NCI-H2196 treated with DMSO at 0.1 percent for 48 hours (cell line): ENCODE measurements around the gene XIRP1.

ENCODE experiments used
- DNase-seq: peaks from one replicate; lab custom pipeline; 2025; ENCODE audit not compliant: unreplicated experiment; lab: John Stamatoyannopoulos, UW

XIRP1 gene

DNA sequence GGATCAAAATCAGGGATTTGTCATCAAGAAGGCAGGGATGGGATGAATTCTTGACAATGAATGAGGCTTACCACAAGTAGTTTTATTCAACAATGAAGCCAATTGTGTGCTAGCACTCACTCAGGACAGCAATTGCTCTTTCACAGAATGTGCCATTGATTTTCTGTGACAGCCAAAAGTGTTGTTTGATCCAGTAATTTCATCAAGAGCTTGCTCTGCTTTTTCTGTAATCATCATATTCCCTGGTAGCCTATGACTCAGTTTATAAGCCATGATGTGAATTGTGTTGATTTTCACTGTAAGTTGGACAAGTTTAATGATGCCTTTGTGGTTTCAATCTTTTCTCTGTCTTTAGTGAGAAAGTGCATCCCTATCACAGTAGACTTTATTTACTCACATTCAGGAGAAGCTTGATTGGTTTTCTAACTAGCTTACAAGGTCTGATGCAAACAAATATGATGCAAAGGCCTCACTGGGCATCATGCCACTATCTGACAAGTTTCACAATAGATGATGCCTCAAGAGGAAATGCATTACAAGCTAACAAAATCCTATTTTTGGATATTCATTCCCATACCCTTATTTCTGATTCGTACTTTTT, 25.4 kb downstream of the XIRP1 start:
- no peak for DNase-seq

DNA sequence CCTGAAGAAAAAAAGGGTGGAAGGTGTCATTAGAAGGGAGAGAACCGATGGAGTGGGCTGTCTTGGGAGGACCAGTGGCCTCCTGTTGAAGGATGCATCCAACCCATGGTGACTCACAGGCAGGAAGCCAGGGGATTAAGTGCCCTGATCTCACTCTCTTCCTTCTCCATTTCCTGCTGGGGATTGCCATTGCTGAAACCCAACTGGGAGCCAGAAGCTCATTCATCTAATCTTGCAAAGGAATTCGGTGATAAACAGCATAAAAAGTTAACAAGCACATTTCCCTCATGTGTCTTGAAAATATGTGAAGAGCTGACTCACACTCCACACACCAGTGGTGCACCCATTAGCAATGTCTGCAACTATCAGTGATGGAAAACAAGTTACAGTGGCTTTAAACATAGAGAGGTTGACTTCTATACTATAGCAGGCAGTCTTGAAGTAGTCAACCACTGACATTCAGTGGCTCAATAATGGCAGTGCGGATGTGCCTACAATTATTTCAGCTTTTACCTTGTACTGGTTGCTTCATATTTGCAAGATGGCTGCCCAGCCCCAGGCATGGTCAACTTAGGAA, 26.2 kb downstream of the XIRP1 start:
- DNase-seq = no peak

DNA sequence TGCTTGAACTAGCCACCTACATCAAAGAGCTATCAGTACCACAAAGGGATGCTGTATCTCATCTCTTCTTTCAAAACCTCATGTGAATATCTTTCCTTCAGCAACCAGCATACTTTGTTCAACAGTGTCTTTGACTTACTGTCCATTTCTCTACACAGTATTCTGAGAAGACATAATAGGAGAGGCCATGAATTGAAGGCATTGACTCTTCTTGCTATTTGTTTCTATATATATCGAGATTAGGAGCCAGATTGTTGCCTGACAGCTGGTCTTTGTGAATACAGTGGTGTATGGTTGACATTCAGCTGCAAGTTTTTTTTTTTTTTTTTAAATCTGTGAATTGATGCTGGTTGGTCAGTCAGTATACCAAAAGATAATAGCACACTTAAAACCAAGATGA, 26.9 kb downstream of the XIRP1 start:
- DNase-seq = no peak

DNA sequence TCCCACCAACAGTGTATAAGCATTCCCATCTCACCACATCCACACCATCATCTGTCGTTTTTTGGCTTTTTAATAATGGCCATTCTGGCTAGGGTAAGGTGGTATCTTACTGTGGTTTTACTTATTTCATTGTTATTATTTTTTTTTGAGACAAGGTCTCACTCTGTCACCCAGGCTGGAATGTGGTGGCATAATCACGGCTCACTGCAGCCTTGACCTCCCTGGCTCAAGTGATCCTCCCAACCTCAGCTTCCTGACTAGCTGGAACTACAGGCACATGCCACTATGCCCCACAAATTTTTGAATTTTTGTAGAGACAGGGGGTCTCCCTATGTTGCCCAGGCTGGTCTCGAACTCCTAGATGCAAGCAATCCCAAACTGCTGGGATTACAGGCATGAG, 28.0 kb downstream of the XIRP1 start:
- no peak for DNase-seq

DNA sequence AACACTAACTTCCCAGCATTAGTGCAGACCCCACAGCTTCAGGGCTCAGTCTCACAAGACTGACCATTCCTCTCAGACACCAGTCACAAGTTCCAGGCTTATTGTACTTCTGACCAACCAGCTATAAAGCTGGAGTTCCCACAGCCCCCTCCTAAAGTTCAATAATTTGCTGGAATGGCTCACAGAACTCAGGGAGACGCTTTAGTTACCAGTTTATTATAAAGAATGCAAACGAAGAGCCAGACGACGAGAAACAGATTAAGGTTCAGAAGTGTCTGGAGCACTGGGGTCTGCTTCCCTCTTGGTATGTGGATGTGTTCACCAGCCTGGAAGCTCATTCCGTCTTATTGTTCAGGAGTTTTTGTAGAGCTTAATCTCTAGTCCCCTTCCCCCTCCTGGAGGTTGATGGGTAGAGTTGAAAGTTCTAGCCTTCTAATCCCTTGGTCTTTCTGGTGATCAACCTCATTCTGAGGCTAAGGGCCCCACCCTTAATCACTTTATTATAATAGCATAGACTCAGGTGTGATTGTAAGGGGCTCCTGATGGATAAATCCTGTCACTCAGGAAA, 34.2 kb downstream of the XIRP1 start:
- no peak for DNase-seq

DNA sequence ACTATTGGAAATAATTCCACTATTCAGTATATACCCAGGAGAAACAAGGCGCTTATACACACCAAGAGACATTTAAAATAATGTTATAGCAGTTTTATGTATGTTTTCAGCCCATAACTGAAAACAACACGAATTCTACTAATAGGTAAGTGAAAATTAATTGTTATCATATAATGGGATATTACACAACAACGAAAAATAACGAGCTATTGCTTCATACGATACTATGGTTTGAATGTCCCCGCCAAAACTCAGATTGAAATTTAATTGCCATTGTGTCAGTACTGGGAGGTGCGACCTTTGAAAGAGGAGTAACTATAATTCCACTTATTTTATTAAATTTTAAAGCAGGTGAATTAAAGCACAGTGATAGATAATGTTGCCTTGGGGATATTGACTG, 35.0 kb downstream of the XIRP1 start:
- no peak for DNase-seq

DNA sequence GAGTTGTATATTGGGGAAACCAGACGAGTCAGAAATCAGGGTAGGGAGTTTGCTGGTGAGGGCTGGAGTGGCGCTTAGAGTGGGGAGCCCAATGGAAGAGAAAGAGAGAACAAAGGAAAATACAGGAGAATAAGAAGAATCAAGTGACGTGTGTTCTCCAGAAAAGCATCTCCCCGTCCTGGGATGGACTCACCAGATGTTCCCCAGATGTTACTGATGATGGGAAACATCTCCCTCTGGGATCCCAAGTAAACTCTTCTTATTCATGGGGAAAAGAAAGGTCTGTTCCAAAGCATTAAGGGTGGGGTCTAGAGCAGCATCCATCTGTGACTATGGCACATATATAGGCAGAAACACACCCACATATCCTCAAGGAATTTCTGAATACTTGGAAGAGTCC, 36.0 kb downstream of the XIRP1 start:
- no peak for DNase-seq

DNA sequence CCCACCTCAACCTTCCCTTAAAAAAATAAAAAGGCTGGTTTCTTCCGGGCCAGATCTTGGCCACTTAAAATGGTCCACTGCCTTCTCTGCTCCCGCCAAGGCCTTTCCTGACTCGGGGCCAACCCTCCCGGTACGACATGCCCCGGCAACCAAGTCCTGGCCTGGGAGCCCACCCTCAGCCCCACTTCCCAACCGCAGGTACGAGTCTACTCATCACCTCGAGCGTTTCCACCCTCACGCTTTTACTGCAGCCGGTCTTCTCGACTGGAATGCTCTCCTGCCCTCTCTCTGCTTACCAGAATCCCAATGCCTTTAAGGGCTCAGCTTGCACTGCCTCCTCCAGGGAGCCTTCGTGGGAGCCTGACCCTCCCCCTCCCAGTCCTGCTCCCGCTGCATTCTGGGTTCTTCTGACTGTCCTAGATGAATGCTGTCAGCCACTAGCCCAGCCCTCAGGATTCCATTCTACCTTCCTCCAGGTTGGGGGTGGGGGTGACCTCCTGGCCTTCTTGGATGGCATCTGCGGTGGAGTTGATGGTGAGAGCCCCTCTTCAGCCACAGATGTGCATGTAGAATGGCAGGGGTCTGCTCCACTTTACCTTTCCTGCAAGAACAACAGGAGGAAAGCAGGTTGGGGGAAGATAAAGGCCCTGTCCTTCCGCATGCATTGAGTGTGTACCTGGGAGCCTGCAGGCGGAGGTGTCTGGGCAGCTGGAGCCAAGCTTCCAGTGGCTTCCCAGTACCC, 37.9 kb downstream of the XIRP1 start:
- no peak for DNase-seq

DNA sequence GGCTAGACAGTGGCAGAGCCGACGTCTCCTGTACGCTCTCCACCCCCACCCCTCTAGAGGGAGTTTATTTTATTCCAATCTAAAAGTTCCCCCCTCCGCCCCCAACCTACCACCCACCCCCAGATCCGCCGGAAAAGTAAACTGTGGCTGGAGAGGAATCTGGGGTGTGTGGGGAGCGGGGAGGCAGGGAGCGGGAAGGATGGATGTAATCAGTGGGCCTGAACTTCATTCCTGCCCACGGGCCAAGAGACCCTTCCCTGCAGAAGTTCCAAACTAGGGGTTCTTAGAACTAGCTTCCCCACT, 38.5 kb downstream of the XIRP1 start:
- DNase-seq = no peak

DNA sequence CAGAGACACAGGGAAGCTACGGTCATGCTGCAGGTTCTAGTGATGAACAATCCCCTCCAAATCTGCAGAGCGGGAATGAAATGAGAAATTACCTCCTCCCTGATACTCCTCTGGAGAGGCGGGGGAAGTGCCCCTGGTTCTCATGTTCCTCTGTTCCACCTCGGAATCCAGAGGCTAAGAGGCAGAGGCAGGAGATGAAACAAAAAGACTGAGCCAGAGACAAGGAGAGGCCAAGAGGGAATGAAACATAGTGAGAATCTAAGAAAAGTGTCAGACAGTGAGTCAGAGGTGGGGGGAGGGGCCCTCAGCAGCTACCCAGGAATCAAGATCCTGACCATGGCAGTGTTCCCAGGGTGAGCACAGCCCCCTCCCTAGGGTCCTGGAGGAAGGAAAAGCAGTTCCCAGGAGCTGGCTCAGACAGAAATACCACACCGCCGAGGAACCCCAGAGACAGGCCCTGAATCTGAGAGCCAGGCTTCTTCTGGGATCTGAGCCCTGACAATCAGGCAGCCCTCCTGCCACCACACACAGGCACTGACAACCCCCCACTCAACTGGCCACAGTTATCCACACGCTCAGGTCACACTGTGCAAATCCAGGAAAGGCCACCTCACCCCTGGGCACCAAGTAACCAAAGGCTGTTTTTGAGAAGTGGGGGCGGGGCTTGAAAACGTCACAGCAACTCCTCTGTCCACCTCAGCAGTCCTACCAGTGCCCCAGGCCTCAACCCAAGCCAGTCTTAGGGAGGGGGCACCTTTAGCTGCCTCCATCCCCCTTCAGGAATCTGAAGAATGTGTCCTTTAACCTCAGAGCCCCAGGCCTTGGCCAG, 41.4 kb downstream of the XIRP1 start:
- DNase-seq = no peak

DNA sequence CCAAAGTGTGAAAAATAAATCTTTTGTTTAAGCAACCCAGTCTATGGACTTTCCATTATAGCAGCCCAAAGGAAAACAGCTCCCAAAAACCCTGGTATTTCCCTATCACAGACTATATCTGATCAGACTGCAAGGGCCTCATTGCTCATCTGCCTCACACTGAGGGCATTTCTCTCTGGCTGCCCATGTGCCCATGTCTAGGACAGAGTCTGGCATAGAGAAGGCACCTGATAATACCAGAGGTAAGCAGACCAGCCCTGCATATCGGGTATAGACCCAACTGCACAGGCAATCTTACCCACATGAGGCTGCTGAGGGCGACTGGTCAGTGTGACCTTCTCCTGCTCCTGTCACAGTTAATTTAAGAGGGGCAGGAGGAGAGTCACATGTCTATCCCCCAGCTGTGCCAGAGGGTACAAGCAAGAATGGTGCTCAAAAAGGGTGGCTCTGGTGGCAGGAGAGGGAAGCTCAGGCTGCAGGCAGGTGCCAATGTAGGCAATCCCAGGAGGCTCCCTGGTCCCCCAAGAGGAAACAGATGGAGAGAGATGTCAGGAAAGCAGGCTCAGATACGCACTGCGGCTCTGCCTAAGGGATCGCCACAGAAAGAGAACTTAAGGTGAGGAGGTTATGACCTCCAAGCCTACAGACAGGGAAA, 42.1 kb downstream of the XIRP1 start:
- no peak for DNase-seq

DNA sequence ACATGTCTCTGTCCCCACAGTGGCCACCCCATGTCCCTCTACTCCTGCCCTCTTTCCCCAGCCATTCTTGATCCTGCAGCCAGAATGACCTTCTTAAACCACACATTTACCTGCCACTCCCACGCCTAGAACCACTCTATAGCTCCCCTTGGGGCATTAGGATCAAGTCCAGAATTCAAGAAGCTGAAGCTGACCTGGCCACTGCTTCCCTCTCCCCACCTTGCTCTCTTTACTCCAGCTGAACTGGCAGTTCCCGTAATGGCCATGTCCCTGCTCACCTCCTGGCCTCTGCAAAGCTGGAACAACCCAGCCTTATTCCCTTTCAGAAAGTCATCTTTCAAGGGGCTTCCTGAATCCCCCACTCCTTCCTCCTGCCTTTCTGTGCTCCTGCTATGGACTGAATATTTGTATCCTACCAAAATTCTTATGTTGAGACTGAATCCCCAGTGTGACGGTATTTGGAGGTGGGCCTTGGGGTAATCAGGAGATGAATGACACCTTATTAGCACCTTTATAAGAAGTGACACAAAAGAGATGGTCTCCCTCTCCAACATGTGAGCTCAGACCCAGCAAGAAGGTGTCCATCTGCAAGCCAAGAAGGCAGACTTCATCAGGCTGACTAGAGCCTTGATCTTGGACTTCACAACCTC, 42.8 kb downstream of the XIRP1 start:
- DNase-seq = no peak

DNA sequence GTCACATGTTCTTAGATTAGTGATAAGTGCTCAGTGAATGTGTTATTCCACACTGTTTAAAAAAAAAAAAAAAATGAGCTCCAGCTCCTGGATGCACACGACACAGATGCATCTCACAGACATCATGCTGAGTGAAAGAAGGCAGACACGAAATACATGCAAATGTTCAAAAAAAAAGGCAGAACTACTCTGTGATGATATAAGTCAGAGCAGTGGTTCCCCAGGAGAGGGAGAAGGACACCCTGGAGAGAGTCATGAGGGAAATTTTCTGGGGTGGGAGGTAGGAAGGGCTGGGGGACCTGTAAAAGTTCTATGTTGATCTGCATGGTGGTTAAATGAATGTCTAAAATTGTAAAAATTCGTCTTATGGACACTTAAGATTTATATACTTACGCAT, 43.3 kb downstream of the XIRP1 start:
- no peak for DNase-seq

DNA sequence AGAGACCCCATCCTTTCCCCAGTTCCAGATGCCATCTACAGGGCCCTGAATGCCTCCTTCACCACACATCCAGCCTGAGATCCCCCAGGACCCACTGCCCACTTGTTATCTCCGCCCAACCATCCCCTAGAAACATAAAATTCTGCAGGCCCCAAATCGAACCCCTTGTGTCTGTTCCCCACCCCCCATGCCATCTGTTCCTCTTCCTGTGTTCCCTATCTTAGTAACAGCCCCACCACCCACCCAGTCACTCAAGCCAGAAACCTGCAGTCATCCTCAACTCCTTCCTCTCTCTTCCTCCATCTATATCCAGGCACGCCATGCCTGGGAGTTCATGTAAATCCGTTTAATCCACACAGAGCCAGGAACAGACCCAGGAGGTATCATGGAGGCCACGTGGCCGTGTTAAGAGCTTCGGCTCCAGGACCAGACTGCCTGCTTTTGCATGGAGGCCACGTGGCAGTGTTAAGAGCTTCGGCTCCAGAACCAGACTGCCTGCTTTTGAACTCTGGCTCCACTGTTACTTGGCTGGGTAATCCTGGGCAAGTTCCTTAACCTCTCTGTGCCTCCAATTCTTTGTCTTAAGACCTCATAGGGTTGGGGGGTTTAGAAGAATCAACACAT, 43.8 kb downstream of the XIRP1 start:
- DNase-seq = no peak

DNA sequence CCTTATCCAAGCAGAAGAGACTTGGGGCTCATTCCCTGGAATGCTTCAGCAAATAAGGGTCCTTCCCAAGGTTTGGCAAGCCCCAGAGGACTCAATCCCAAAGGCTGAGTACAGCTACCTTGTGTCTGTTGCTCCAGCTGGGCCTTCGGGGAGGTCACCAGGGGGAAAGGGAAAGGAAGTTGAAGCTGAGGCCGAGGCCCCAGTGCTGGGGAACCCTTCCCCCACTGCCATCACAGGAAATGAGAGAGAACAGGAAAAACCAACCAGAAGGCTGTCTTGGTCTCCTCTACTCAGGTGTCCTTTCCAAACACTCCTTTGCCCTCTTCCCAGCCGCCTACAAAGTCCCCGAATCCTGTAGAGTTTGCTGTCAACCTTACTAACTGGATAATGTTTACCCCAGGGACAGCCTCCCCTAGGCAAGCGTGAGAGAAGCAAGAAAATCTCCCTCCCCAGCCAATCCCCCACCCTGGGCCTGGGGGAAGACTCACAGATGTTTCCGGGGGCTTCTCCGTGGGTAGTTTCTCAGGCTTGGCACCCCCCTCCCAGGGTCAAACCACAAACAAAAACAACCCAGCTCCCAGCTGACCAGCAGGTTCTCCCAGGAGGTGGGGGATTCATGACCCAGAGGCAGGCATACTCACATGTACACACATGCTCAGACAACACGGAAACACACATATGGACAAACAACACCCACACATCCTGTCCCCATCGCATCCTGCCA, 44.5 kb downstream of the XIRP1 start:
- DNase-seq = no peak

DNA sequence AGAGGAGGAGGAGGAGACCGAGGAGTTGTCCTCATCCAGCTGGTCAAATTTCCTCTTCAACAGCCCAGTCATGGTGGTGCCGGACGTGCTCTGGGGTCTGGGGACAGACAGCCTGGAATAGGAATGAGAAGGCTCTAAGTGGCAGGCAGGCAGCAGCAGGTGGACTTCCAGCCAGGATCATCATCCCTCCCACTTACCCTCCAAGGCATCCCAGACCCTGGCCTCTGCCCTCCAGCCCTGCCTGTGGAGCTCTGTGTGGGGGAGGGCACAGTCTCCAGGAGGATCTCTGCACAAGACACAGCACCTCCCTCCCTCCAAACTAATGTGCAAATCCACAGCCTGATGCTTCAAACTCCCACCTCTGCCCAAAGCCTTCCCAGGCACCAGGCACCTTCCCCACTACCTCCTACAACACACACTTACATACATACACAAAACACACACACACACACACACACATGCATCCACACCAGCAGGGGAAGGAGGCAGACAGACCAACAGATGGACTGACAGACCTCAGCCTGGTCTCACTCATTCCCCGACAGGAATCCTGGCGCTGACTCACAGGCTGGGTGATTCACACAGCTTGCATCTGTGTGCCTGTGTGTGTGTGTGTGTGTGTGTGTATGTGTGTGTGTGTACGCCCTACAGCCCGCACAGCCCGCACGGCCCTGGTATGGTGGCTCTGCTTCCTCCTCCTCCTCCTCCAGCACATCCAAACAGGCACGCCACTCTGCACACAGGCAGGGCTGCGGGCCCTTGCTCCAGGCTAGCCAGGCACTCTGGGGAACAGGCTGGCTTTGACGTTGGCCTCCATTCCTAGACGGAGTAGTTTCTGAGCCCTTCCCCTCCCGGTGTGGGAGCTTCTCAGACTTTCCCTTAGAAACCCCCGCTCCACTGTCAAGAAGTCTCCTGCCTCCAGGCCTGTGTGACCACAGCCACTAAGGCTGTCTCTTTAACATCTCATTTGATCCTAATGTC, 45.5 kb downstream of the XIRP1 start:
- no peak for DNase-seq

DNA sequence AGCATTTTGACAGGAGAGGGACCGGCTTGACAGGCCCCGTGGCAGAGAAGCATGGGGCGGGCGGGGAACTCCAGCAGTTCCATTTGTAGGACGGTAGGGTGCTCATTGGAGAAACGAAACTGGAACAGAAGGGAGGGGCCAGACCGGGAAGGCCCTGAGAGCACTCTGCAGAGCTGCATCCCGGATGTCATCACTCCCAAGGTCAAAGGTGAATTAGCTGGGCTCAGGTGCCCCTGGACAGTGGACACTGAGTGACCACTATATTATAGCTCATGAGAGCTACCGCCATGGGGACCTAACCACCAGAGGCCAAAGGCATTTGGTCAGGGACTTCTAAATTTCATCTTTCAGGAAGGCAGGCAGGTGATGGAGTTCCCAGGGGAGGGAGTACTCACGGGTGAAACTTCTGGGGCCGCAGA, 46.3 kb downstream of the XIRP1 start:
- DNase-seq = no peak

DNA sequence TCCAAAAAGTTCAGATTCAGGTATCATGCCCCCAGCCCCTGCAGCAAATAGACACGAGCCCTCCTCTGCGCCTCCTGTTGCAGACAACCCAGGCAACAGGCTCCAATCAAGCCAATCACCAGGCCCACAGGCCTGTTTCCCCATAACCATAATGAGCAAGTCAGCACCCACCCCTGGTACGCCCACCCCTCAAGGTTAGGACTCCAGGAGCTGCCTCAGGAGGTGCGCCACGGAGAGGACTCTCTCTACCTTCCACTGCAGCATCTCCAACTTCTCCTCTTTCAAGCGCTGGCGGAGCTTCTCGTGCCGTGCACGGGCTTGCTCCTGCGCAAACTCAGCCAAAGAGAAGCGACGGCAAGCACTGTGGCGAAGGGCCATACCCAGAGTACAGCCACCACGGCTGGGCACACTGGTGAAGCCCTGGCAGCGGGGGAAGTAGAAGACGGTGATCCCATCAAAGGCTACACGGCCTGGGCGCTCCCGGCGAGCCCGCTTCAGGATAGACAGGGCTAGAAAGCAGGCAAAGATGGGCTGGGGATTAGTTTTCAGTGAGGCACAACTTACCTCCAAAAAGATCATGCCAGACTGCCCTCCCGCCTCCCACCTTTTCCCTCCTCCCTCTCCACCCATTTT, 47.5 kb downstream of the XIRP1 start:
- DNase-seq = no peak
